ENCODE results near the gene CCDC40.

CCDC40 gene

DNA sequence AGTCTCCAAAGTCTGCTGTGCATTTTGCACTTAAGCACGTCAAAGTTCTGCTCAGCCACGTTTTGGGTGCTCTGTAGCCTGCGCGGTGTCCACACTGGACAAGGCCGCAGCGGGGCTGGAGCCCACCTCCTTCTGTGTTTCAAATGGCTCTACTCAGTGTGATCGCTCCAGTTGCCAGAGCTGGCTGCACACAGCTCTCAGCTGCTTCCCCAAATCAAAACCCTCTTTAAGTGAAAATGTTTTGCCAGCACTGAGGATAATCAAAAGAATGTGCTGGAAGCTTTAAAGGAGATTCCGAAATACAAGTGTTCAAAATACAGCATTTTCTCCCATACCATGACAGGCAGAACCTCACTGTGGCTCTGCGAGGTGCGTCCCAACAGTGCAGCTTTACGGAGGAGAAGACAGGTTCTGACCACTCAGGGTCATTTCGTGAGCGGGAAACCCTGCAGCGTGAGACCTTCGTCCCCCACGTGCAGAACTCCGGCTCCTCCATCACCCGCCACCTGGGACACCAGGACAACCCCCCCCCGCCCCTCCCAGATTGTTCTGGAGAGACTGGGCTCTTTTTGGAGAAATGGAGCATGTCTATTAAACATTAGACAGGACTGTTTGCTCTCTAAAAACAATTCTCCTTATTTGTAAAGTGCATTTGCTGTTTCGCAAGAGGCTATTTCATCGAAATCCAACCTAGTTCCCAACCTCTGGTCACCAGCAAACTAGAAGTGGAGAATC is 17.4 kb upstream of the CCDC40 start:
- H3K4me2 ChIP-seq: no peak overlapping the region

DNA sequence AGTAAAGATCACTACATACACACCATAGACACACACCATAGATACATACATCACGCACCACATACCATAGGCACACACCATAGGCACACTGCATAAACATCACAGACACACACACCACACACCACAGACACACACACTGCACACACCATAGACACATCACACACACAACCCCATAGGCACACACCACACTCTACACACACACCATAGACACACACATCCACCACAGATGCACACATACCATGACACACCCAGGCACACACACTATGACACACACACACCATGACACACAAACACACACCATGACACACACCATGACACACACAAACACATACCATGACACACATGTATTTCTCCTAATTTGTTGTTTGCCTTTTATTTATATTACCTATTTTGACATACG is 14.8 kb upstream of the CCDC40 start:
- H3K4me3 ChIP-seq (IDR thresholded peaks at IDR 0.05; ENCODE audit: insufficient read depth, low read depth, low read length): no peak overlapping the region
- no peaks in the 10 kb centered on the region for H4K20me1 ChIP-seq (ENCODE audit: insufficient read depth)
- no peak overlapping the region for H3K4me2 ChIP-seq
- H3K27me3 ChIP-seq (ENCODE audit: insufficient read depth, low read depth): no peaks in the 10 kb centered on the region
- no peaks in the 10 kb centered on the region for H3K79me2 ChIP-seq (ENCODE audit: insufficient read depth, low read depth)
- no peak overlapping the region for H3K27ac ChIP-seq
- no peak overlapping the region for H3K9ac ChIP-seq
- TF ChIP-seq, protein P1, sequence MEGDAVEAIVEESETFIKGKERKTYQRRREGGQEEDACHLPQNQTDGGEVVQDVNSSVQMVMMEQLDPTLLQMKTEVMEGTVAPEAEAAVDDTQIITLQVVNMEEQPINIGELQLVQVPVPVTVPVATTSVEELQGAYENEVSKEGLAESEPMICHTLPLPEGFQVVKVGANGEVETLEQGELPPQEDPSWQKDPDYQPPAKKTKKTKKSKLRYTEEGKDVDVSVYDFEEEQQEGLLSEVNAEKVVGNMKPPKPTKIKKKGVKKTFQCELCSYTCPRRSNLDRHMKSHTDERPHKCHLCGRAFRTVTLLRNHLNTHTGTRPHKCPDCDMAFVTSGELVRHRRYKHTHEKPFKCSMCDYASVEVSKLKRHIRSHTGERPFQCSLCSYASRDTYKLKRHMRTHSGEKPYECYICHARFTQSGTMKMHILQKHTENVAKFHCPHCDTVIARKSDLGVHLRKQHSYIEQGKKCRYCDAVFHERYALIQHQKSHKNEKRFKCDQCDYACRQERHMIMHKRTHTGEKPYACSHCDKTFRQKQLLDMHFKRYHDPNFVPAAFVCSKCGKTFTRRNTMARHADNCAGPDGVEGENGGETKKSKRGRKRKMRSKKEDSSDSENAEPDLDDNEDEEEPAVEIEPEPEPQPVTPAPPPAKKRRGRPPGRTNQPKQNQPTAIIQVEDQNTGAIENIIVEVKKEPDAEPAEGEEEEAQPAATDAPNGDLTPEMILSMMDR (conservative IDR thresholded peaks at IDR 0.05; ENCODE audit: low read depth, low read length): no peak
- H2AFZ ChIP-seq (ENCODE audit: low read depth): no peak overlapping the region
- no peaks in the 10 kb centered on the region for H3K36me3 ChIP-seq (ENCODE audit: insufficient read depth)
- H3K4me1 ChIP-seq (ENCODE audit: low read depth, poor library complexity, severe bottlenecking): peaks cover 8% of the 10 kb centered on the region

More for the DNA sequence above, 17.4 kb upstream of the CCDC40 start:
- no peak overlapping the region for H3K4me3 ChIP-seq (IDR thresholded peaks at IDR 0.05; ENCODE audit: insufficient read depth, low read depth, low read length)
- H3K27me3 ChIP-seq (ENCODE audit: insufficient read depth, low read depth): no peaks in the 10 kb centered on the region
- H4K20me1 ChIP-seq (ENCODE audit: insufficient read depth): no peaks in the 10 kb centered on the region
- H3K36me3 ChIP-seq (ENCODE audit: insufficient read depth): no peaks in the 10 kb centered on the region
- H3K9ac ChIP-seq: no peak overlapping the region
- no peak overlapping the region for H3K27ac ChIP-seq
- no peaks in the 10 kb centered on the region for H3K79me2 ChIP-seq (ENCODE audit: insufficient read depth, low read depth)
- no peak overlapping the region for H2AFZ ChIP-seq (ENCODE audit: low read depth)
- H3K4me1 ChIP-seq (ENCODE audit: low read depth, poor library complexity, severe bottlenecking): peaks cover 8% of the 10 kb centered on the region
- TF ChIP-seq, protein P1 (conservative IDR thresholded peaks at IDR 0.05; ENCODE audit: low read depth, low read length): no peak

DNA sequence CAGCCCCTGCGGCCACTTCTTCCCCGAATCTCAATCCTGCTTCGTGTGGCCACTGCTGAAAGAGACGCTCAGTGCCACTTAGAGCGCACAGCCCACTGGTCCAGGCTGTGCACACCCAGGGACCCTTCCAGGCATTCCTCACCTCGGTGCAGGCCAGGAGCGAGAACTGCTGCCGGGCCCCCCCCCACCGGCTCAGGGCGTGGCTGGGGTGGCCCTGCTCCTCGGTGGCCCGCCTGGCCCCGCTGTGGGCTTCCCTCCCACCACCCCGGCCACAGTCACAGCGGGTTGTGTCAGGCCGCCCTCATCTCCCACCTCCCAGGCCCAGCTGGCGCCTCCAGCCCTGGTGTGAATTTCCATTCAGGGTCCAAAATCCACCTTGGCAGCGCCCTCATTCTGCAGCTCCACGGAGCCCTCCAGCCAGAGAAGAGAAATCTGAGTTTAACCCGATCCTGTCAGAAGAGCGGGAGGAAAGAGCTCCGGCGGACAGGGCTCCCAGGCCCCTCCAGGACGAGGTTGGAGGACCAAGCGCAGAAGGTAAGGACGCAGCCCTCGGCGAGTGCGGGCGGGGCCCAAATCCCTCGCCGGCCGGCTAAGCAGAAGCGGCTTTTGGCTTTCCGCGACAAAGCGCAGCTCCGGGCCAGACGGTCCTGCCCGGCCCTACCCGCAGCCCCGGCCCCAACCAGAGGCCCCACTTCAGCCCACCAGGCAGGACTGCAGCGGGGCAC is 12.8 kb upstream of the CCDC40 start:
- Histone ChIP-seq H3K36me3 (ENCODE audit: insufficient read depth) (no peaks in the 10 kb centered on the region), H3K4me3 (IDR thresholded peaks at IDR 0.05; ENCODE audit: insufficient read depth, low read depth, low read length) (no peak overlapping the region), H3K9ac (no peak overlapping the region), H3K4me1 (ENCODE audit: low read depth, poor library complexity, severe bottlenecking) (peaks cover 20% of the 10 kb centered on the region), H3K79me2 (ENCODE audit: insufficient read depth, low read depth) (no peaks in the 10 kb centered on the region), H3K27ac (no peak overlapping the region), H2AFZ (ENCODE audit: low read depth) (no peak overlapping the region), H4K20me1 (ENCODE audit: insufficient read depth) (no peaks in the 10 kb centered on the region), H3K27me3 (ENCODE audit: insufficient read depth, low read depth) (no peaks in the 10 kb centered on the region), H3K4me2 (no peak overlapping the region)
- TF ChIP-seq, protein P1 (conservative IDR thresholded peaks at IDR 0.05; ENCODE audit: low read depth, low read length): no peak

DNA sequence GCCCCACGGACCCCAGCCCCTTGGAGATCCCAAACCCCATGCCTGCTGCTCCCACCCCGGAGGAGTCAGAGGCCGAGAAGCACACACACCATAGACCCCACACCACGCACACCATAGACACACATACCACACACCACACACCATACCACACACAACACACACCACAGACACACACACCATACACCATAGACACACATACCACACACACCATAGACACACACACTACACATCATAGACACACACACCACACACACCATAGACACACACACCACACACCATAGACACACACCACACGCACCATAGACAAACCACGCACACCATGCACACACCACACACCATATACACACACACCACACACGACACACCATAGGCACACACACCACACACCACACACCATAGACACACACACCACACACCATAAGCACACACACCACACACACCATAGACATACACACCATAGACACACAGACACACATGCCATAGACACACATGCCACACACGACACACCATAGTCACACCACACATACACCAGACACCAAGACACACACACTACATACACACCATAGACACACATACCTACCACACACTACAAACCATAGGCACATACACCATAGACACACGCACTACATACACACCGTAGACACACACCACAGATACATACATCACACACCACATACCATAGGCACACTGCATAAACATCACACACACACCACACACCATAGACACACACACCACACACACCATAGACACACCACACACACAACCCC is 12.1 kb upstream of the CCDC40 start:
- no peak overlapping the region for H2AFZ ChIP-seq (ENCODE audit: low read depth)
- H3K4me2 ChIP-seq: no peak overlapping the region
- H3K9ac ChIP-seq: no peak overlapping the region
- no peaks in the 10 kb centered on the region for H4K20me1 ChIP-seq (ENCODE audit: insufficient read depth)
- H3K79me2 ChIP-seq (ENCODE audit: insufficient read depth, low read depth): no peaks in the 10 kb centered on the region
- TF ChIP-seq, protein P1 (conservative IDR thresholded peaks at IDR 0.05; ENCODE audit: low read depth, low read length): no peak
- H3K27ac ChIP-seq: no peak overlapping the region
- peaks cover 27% of the 10 kb centered on the region for H3K4me1 ChIP-seq (ENCODE audit: low read depth, poor library complexity, severe bottlenecking)
- no peak overlapping the region for H3K4me3 ChIP-seq (IDR thresholded peaks at IDR 0.05; ENCODE audit: insufficient read depth, low read depth, low read length)
- no peaks in the 10 kb centered on the region for H3K27me3 ChIP-seq (ENCODE audit: insufficient read depth, low read depth)
- no peaks in the 10 kb centered on the region for H3K36me3 ChIP-seq (ENCODE audit: insufficient read depth)
